Measurements from ENCODE around the gene PARK7.
"Not testable (repeated sequence)": the region's sequence is repeated elsewhere in the genome, so short reads cannot be mapped to it uniquely, and the experiment has no call there.

PARK7 gene

DNA sequence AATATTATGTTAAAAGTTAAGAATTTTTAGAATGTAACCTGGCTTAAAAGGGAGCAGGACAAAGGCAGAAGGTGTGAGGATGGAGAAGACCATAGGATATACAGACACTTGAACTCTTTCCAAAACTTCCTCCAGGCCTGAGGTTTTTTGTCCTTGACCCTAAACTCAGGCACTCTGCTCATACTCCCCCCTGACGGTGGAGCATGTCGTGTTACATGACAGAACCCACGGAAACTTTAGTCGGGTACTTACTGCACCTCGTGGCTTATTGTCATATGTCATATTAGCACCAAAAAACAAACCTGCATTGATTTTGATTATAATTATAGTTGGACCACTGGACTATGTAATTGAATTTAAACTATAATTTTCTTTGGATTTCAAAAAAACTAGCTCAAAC is 41.6 kb upstream of the PARK7 start:
- POLR2A ChIA-PET, result no interaction called here
- DNase-seq (ENCODE audit: low read depth, low spot score), result no peak
- no peak for TF ChIP-seq CTCF (IDR thresholded peaks at IDR 0.05; ENCODE audit: insufficient read depth, low read length, missing control alignments)
- H3K4me3 ChIP-seq (ENCODE audit: low read depth, low read length), result no peak overlapping the region
- CTCF ChIA-PET, result interaction anchor here (1.0 to 3.0 kb wide), 4 partner anchors 15 to 167 kb away, joined by 3 to 9 read pairs (median 6); no protein-coding TSS in a partner anchor

DNA sequence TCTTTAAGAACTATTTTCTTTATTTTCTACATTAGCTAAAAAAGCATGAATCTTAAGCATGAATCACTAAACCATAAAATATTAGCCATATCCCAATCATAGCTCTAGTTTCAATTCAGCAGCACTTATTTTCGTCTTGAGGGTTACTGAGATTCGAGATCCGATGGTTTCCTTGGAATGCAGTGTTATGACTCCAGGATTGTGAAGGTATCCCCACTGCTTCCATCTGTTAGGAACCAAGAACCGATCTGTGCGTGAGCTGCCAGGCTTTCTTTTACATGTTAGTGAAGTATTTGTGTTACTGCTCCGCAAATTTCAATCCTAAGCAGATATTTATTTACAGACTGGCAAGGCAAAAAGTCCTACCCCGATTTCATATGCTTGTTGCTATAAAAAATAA is 39.7 kb upstream of the PARK7 start:
- ChIA-PET POLR2A (no interaction called here), CTCF (interaction anchor here (0.7 to 3.0 kb wide), 5 partner anchors 18 to 21 kb away, joined by 3 to 9 read pairs (median 3); partner anchors contain the start of gene TNFRSF9)
- DNase-seq (ENCODE audit: low read depth, low spot score), result no peak
- no peak overlapping the region for H3K4me3 ChIP-seq (ENCODE audit: low read depth, low read length)
- TF ChIP-seq CTCF (IDR thresholded peaks at IDR 0.05; ENCODE audit: insufficient read depth, low read length, missing control alignments), result no peak

- DNase-seq (ENCODE audit: low read depth, low spot score), result no peak
- ChIA-PET POLR2A (no interaction called here), CTCF (interaction anchor here (0.7 to 3.0 kb wide), 4 partner anchors 18 to 20 kb away, joined by 3 to 9 read pairs (median 3); partner anchors contain the start of gene TNFRSF9)
- no peak overlapping the region for H3K4me3 ChIP-seq (ENCODE audit: low read depth, low read length)
- no peak for TF ChIP-seq CTCF (IDR thresholded peaks at IDR 0.05; ENCODE audit: insufficient read depth, low read length, missing control alignments)
Observed at GRCh38 chr1:7922301-7922700, 39.2 kb upstream of the PARK7 start.

DNA sequence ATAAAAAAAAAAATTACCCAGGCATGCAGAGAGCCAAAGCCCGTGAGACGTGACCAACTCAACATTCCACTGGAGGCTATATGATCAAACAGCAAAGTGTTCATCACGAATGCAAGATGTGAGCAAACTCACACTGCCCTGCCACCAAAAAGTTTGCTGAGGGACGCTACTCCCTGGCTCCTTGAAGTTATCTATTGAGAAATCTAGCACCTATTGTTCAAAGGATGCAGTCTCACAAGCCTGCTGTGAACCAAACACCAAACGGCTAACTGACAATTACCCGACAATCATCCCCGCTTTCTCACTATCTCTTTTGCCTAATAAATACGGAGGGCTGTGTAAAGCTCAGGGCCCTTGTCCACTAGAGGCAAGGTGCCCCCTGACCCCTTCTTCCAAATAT is 34.5 kb upstream of the PARK7 start:
- DNase-seq (ENCODE audit: low read depth, low spot score); POLR2A ChIA-PET; CTCF ChIA-PET; H3K4me3 ChIP-seq (ENCODE audit: low read depth, low read length): not testable (repeated sequence)

DNA sequence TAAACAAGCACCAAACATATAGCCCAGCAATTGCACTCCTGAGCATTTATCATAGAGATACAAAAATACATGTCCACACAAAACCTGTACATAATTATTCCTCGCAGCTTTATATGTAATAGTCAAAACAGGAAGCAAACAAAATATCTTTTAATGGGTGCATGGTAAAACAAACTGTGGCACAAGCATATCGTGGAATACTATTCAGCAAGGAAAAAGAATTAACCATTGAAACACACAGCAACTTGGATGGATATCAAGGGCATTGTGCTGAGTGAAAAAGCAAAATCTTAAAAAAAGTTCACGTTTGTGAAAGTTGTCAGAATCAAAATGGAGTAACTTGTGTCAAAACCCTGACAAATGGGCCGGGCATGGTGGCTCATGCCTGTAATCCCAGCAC is 33.3 kb upstream of the PARK7 start:
- TF ChIP-seq CTCF (IDR thresholded peaks at IDR 0.05; ENCODE audit: insufficient read depth, low read length, missing control alignments), result no peak
- POLR2A ChIA-PET, result no interaction called here
- CTCF ChIA-PET, result no interaction called here
- H3K4me3 ChIP-seq (ENCODE audit: low read depth, low read length), result no peak overlapping the region
- DNase-seq (ENCODE audit: low read depth, low spot score), result no peak

DNA sequence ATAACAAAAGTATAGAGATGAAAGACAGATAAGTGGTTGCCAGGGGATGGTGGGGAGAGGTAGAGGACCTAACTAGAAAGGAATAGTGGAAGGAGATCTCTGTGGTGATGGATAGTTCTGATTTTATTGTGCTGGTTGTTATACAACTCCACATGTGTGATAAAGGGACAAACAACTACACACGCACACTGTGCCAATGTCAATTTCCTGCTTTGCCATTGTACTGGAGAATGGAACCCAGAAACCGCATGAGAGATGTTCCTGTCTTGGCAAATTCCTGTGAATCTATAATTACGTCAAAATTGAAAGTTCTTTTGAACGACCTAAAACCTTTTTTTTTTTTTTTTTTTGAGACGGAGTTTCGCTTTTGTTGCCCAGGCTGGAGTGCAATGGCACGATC is 31.9 kb upstream of the PARK7 start:
- no peak overlapping the region for H3K4me3 ChIP-seq (ENCODE audit: low read depth, low read length)
- ChIA-PET POLR2A (no interaction called here), CTCF (interaction anchor here (1.0 kb wide), 1 partner anchor 27 kb away, joined by 4 read pairs; no protein-coding TSS in a partner anchor)
- DNase-seq (ENCODE audit: low read depth, low spot score), result no peak
- TF ChIP-seq CTCF (IDR thresholded peaks at IDR 0.05; ENCODE audit: insufficient read depth, low read length, missing control alignments), result no peak

All from AG04449 (cell line).